Muscle layer of colon (tissue), 2 donors: ENCODE measurements around the gene ITGA3.
"Not testable (repeated sequence)": the region's sequence is repeated elsewhere in the genome, so short reads cannot be mapped to it uniquely, and the experiment has no call there.

Source experiments
- H3K27ac ChIP-seq: one replicate; pipeline ENCODE4 v1.7.0; 2013; ENCODE audit warnings: low read depth, mild to moderate bottlenecking, low read length, moderate library complexity
- H3K27me3 ChIP-seq, 2 donors: one replicate each; pipeline ENCODE4 v1.7.0; 2013; ENCODE audit warnings: low read length in 2 of 2, mild to moderate bottlenecking in 2 of 2; ENCODE audit not compliant: insufficient read depth in 2 of 2, control insufficient read depth in 1 of 2
- H3K36me3 ChIP-seq: one replicate; pipeline ENCODE4 v1.7.0; 2013; ENCODE audit warnings: mild to moderate bottlenecking, low read length; ENCODE audit not compliant: insufficient read depth
- H3K4me1 ChIP-seq: one replicate; pipeline ENCODE4 v1.7.0; 2013; ENCODE audit warnings: mild to moderate bottlenecking, low read length; ENCODE audit not compliant: insufficient read depth
- H3K4me3 ChIP-seq, 2 donors: one replicate each; pipeline ENCODE4 v1.7.0; 2013; ENCODE audit warnings: low read length in 2 of 2, low read depth in 1 of 2, mild to moderate bottlenecking in 1 of 2, moderate library complexity in 1 of 2
- H3K9ac ChIP-seq: one replicate; pipeline ENCODE4 v1.7.0; 2013; ENCODE audit warnings: low read length
- H3K9me3 ChIP-seq: one replicate; pipeline ENCODE4 v1.7.0; 2013; ENCODE audit warnings: mild to moderate bottlenecking, low read length
- donor health status: abdominal sarcoma.
- donor health status: Adenocarcinoma of cecum.

The ITGA3 gene

DNA sequence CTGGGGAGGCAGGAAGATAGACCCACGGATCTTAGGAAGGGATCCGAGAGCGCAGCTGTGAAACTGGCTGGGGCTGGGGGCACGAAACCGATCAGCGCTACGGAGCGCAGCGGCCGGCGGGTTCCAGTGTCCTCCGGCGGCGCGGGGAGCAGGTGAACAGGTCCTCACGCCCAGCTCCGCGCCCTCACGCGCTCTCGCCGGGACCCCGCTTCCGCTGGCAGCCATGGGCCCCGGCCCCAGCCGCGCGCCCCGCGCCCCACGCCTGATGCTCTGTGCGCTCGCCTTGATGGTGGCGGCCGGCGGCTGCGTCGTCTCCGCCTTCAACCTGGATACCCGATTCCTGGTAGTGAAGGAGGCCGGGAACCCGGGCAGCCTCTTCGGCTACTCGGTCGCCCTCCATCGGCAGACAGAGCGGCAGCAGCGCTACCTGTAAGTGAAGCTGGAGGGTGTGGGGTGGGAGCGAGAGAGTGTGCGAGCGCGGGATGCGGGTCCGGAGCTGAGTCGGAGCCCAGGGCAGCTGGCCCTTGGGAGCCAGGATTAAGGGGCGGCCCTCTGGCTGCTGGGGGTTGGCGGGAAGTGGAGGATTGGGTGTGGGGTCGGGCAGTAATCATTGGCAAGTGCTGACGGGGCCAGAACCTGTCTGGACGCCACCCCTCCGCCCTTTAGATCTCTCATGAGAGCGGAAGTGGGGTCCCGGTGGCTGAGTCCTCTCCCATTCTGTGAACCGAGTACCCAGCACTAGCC lies 479 bp downstream of the ITGA3 start:
- no peaks in the 10 kb centered on the region for H3K36me3 ChIP-seq

DNA sequence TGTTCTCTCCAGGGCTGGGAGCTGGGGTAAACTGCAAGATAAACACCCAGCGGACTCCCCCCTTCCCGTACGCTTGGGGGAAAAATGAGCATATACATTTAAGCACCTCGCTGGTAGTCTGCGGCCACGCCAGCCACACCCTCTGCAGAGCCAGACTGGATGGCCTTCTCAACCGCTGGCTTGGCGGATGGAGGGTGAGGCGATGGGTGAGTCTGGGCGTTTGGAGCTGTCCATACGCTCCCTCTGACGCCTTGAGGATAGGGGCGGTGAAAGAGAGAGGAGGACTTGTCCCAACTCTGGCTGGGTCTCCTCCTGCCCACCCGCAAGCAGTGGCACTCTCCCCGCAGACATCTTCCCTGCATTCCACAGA lies 1.0 kb downstream of the ITGA3 start:
- Histone ChIP-seq H3K4me1 (peaks cover 51% of the 10 kb centered on the region), H3K9ac (peak overlapping the region; percentile 6)

More for the DNA sequence above, 479 bp downstream of the ITGA3 start:
- Histone ChIP-seq H3K27ac (peak overlapping the region; percentile 93), H3K9me3 (no peaks in the 10 kb centered on the region), H3K4me3 (peak overlapping the region; percentile 71 to 84), H3K9ac (peak overlapping the region; percentile 6), H3K27me3 (no peaks in the 10 kb centered on the region), H3K4me1 (peaks cover 45% of the 10 kb centered on the region)

DNA sequence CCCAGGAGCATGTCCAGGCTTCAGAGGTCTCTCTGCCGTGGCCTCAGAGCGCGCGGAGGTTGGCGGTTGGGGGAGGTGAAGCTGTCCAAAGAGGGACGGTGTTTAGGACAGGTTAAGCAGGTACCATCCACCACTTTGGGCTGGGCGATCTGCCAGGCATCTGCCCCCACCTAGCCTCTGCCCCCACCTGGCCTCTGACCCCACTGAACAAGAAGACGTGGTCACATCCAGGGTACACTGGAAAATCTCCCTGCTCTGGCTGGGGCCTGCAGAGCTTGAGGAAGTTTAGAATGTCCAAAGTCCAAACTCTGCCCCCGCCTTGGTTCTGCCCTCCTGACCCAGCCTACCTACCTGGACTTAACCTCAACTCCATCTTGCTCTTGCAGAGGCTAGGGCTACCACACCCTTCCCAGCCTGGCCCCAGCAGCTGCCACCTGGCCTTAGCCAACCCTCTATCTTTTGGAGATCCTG lies 1.6 kb downstream of the ITGA3 start:
- Histone ChIP-seq H3K4me3 (no peak overlapping the region), H3K27me3 (no peaks in the 10 kb centered on the region), H3K9me3 (no peaks in the 10 kb centered on the region), H3K4me1 (peaks cover 57% of the 10 kb centered on the region), H3K27ac (peak overlapping the region; percentile 60), H3K36me3 (no peaks in the 10 kb centered on the region), H3K9ac (no peak overlapping the region)

More for the DNA sequence above, 1.0 kb downstream of the ITGA3 start:
- Histone ChIP-seq H3K36me3 (no peaks in the 10 kb centered on the region), H3K4me3 (peak overlapping the region in 1 of 2 donors; percentile 71), H3K9me3 (no peaks in the 10 kb centered on the region), H3K27ac (peak overlapping the region; percentile 60), H3K27me3 (no peaks in the 10 kb centered on the region)

DNA sequence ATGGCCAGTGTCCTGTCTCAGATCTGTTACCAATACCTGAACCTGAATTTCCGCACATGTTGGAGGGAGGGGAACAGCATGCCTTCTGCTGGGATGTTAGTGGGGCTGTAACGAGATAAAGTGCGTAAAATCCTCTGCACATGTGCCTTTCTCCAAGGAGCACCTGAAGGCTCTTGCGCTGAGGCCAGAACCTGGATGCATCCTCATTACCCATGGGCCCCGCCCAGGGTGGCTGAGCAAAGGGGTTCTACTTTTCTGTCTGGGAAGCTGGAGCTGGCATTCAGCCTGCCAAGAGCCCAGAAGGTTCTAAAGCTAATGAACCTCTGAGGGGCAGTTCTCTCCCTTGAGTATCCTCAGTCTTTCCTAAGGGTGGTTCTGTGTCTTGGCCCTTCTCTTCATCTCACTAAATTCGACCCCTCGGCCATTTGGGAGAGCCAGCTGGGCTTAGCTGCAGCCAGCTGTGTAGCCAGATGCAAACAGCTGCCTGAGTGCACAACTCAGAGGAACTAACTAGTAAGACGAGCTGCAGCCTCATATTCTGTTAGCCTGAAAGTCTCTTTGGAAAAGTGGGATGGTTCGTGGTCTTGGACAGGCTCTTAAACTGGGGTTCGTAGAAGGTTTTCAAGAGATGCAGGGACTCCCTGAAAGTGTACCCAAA lies 2.5 kb downstream of the ITGA3 start:
- Histone ChIP-seq H3K4me3 (no peak overlapping the region), H3K27ac (no peak overlapping the region), H3K9me3 (no peaks in the 10 kb centered on the region), H3K4me1 (peaks cover 66% of the 10 kb centered on the region), H3K36me3 (no peaks in the 10 kb centered on the region), H3K27me3 (no peaks in the 10 kb centered on the region), H3K9ac (no peak overlapping the region)

- Histone ChIP-seq H3K9me3 (no peaks in the 10 kb centered on the region), H3K9ac (no peak overlapping the region), H3K36me3 (no peaks in the 10 kb centered on the region), H3K27ac (peak overlapping the region; percentile 36), H3K27me3 (no peaks in the 10 kb centered on the region), H3K4me1 (peaks cover 74% of the 10 kb centered on the region), H3K4me3 (no peak overlapping the region)
Observed at GRCh38 chr17:50059256-50059655, 3.3 kb downstream of the ITGA3 start.

GRCh38 chr17:50059759-50060273 lies 3.9 kb downstream of the ITGA3 start:
- no peak overlapping the region for H3K9ac ChIP-seq
- peak overlapping the region in 1 of 2 donors; percentile 39 for H3K4me3 ChIP-seq
- H3K36me3 ChIP-seq: no peaks in the 10 kb centered on the region
- no peaks in the 10 kb centered on the region for H3K9me3 ChIP-seq
- H3K27me3 ChIP-seq: no peaks in the 10 kb centered on the region
- H3K4me1 ChIP-seq: peaks cover 80% of the 10 kb centered on the region
- H3K27ac ChIP-seq: peak overlapping the region; percentile 79

GRCh38 chr17:50060951-50061712 lies 5.2 kb downstream of the ITGA3 start:
- Histone ChIP-seq H3K9me3 (no peaks in the 10 kb centered on the region), H3K9ac (no peak overlapping the region), H3K27ac (peak overlapping the region; percentile 79), H3K27me3 (no peaks in the 10 kb centered on the region), H3K4me3 (peak overlapping the region; percentile 18 to 39), H3K4me1 (peaks cover 82% of the 10 kb centered on the region), H3K36me3 (no peaks in the 10 kb centered on the region)

DNA sequence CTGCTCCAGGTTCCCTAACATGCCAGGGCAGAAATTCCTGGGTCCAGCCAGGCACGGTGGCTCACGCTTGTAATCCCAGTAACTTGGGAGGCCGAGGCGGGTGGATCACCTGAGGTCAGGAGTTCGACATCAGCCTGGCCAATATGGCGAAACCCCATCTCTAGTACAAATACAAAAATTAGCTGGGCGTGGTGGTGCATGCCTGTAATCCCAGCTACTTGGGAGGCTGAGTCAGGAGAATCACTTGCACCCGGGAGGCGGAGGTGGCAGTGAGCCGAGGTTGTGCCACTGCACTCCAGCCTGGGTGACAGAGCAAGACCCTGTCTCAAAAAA lies 5.8 kb downstream of the ITGA3 start:
- not testable (repeated sequence) for H3K9me3 ChIP-seq, H3K9ac ChIP-seq, H3K36me3 ChIP-seq, H3K27me3 ChIP-seq
- peak overlapping the region; percentile 79 for H3K27ac ChIP-seq
- H3K4me1 ChIP-seq: peaks cover 82% of the 10 kb centered on the region
- peak overlapping the region in 1 of 2 donors; percentile 39 for H3K4me3 ChIP-seq

GRCh38 chr17:50062293-50063243 lies 6.7 kb downstream of the ITGA3 start:
- Histone ChIP-seq H3K4me1 (peaks cover 78% of the 10 kb centered on the region), H3K27ac (peak overlapping the region; percentile 64), H3K9me3 (no peaks in the 10 kb centered on the region), H3K27me3 (no peaks in the 10 kb centered on the region), H3K9ac (no peak overlapping the region), H3K4me3 (peak overlapping the region in 1 of 2 donors; percentile 15), H3K36me3 (peaks cover 8% of the 10 kb centered on the region)

DNA sequence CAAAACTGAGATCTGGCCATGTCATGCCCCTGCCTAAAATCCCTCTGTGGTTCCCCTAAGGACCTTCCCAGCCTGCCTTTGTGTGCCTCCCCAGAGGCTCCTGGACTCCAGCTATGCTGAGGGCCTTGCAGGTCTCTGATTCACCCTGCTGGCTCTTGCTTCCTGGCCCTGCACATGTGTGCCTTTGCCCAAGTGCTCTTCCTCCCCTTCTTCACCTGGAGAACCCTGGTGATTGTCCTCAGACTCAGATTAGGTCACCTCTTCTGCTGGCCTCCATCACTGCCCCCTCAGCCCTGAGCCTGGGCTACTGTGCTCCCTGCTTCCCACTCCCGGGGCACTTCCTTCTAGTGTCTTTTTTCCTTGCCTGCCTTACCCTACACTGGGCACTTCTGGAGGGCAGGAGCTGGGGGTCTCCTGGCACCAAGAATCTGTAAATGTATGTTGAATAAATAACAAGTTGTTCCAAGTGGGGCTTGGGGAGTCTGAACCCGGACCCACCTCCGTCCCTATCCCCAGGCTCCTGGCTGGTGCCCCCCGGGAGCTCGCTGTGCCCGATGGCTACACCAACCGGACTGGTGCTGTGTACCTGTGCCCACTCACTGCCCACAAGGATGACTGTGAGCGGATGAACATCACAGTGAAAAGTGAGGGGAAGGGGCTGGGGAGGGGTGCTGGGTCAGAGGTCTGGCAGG lies 7.8 kb downstream of the ITGA3 start:
- Histone ChIP-seq H3K36me3 (peaks cover 17% of the 10 kb centered on the region), H3K9me3 (no peaks in the 10 kb centered on the region), H3K4me3 (no peak overlapping the region), H3K9ac (peak overlapping the region; percentile 39), H3K27ac (peak overlapping the region; percentile 64), H3K27me3 (no peaks in the 10 kb centered on the region), H3K4me1 (peaks cover 69% of the 10 kb centered on the region)
